ENCODE results near the gene SLC30A9.

DNA sequence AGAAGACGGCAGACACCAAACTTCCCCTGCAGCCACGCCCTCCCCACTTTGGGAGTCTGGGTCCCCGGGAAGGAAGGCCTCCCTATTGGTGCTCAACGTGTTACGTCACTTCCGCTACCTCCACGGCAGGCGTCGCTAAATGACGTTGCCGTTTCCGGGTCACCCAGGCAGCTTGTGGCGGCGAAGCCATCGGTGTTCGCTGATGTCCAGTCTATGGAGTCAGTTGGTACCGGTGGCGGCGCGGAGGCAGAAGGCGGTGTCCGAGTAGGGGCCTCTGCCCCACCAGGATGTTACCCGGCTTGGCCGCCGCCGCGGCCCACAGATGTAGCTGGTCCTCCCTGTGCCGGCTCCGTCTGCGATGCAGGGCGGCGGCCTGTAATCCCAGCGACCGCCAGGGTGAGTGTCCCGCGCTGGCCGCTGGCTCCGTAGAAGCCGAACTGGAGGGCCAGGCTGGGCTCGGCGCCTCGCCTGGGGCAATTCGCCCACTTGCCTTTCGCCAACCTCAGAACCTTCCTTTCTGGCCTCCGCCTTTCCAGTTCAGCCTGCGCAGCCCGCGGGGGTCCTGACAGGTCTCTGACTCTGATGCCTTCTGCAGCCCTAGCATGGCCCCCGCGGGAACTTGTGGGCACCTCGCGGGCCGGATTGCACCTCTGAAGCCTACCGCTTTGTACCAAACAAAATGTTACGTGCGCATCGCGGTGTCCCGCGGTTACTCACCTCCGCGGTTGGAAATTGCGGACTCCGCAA is at the start of gene SLC30A9:
- TF ChIP-seq, protein P1, sequence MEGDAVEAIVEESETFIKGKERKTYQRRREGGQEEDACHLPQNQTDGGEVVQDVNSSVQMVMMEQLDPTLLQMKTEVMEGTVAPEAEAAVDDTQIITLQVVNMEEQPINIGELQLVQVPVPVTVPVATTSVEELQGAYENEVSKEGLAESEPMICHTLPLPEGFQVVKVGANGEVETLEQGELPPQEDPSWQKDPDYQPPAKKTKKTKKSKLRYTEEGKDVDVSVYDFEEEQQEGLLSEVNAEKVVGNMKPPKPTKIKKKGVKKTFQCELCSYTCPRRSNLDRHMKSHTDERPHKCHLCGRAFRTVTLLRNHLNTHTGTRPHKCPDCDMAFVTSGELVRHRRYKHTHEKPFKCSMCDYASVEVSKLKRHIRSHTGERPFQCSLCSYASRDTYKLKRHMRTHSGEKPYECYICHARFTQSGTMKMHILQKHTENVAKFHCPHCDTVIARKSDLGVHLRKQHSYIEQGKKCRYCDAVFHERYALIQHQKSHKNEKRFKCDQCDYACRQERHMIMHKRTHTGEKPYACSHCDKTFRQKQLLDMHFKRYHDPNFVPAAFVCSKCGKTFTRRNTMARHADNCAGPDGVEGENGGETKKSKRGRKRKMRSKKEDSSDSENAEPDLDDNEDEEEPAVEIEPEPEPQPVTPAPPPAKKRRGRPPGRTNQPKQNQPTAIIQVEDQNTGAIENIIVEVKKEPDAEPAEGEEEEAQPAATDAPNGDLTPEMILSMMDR (IDR thresholded peaks at IDR 0.05): no peak
- no peak for TF ChIP-seq CHD2 (IDR thresholded peaks at IDR 0.05; ENCODE audit: low read length, partially characterized antibody)
- TF ChIP-seq USF2 (IDR thresholded peaks at IDR 0.05): no peak
- no peak for TF ChIP-seq POLR2AphosphoS2 (conservative IDR thresholded peaks at IDR 0.05; ENCODE audit: low read length)
- TF ChIP-seq SREBF2 (IDR thresholded peaks at IDR 0.05): no peak
- peak; percentile 82 for TF ChIP-seq POLR2A (IDR thresholded peaks at IDR 0.05; ENCODE audit: low read length)
- TF ChIP-seq, protein P2, sequence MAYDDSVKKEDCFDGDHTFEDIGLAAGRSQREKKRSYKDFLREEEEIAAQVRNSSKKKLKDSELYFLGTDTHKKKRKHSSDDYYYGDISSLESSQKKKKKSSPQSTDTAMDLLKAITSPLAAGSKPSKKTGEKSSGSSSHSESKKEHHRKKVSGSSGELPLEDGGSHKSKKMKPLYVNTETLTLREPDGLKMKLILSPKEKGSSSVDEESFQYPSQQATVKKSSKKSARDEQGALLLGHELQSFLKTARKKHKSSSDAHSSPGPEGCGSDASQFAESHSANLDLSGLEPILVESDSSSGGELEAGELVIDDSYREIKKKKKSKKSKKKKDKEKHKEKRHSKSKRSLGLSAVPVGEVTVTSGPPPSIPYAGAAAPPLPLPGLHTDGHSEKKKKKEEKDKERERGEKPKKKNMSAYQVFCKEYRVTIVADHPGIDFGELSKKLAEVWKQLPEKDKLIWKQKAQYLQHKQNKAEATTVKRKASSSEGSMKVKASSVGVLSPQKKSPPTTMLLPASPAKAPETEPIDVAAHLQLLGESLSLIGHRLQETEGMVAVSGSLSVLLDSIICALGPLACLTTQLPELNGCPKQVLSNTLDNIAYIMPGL (CRISPR knock-in tag; IDR thresholded peaks at IDR 0.05; ENCODE audit: borderline replicate concordance): no peak
- no peak for TF ChIP-seq EP300 (IDR thresholded peaks at IDR 0.05)
- no peak for TF ChIP-seq CEBPB (IDR thresholded peaks at IDR 0.05)
- no peak for TF ChIP-seq REST (IDR thresholded peaks at IDR 0.05)
